Measurements from ENCODE around the gene OR5K4.

Gene OR5K4

GRCh38 chr3:98326945-98327344 is 26.7 kb upstream of the OR5K4 start:
- Histone ChIP-seq H3K9me3 (ENCODE audit: severe bottlenecking) (no peaks in the 10 kb centered on the region), H3K27ac (no peak overlapping the region), H3K4me3 (ENCODE audit: low read depth, low read length) (no peak overlapping the region), H3K27me3 (ENCODE audit: insufficient read depth, low read depth, severe bottlenecking) (peaks cover 25% of the 10 kb centered on the region), H3K36me3 (no peaks in the 10 kb centered on the region)
- no peak for DNase-seq
- TF ChIP-seq CTCF (IDR thresholded peaks at IDR 0.05; ENCODE audit: low read depth, low read length) = no peak

GRCh38 chr3:98328933-98329332 is 24.7 kb upstream of the OR5K4 start:
- Histone ChIP-seq H3K4me3 (ENCODE audit: low read depth, low read length) (no peak overlapping the region), H3K9me3 (ENCODE audit: severe bottlenecking) (no peaks in the 10 kb centered on the region), H3K27me3 (ENCODE audit: insufficient read depth, low read depth, severe bottlenecking) (peaks cover 17% of the 10 kb centered on the region), H3K27ac (no peak overlapping the region), H3K36me3 (no peaks in the 10 kb centered on the region)
- DNase-seq = no peak
- no peak for TF ChIP-seq CTCF (IDR thresholded peaks at IDR 0.05; ENCODE audit: low read depth, low read length)

GRCh38 chr3:98329392-98330124 is 24.1 kb upstream of the OR5K4 start:
- DNase-seq = peak; percentile 41
- Histone ChIP-seq H3K4me3 (ENCODE audit: low read depth, low read length) (no peak overlapping the region), H3K27me3 (ENCODE audit: insufficient read depth, low read depth, severe bottlenecking) (peaks cover 14% of the 10 kb centered on the region), H3K27ac (no peak overlapping the region), H3K36me3 (no peaks in the 10 kb centered on the region), H3K9me3 (ENCODE audit: severe bottlenecking) (no peaks in the 10 kb centered on the region)
- peak; percentile 74 for TF ChIP-seq CTCF (IDR thresholded peaks at IDR 0.05; ENCODE audit: low read depth, low read length)

- H3K4me3 ChIP-seq (ENCODE audit: low read depth, low read length) = no peak overlapping the region
- no peak for DNase-seq
- H3K27ac ChIP-seq = no peak overlapping the region
- no peaks in the 10 kb centered on the region for H3K36me3 ChIP-seq
- H3K9me3 ChIP-seq (ENCODE audit: severe bottlenecking) = no peaks in the 10 kb centered on the region
- H3K27me3 ChIP-seq (ENCODE audit: insufficient read depth, low read depth, severe bottlenecking) = peaks cover 10% of the 10 kb centered on the region
- TF ChIP-seq CTCF (IDR thresholded peaks at IDR 0.05; ENCODE audit: low read depth, low read length) = no peak
These were observed 22.3 kb upstream of the OR5K4 start for GRCh38 chr3:98331329-98331728.

GRCh38 chr3:98333989-98334606 is 19.6 kb upstream of the OR5K4 start:
- Histone ChIP-seq H3K36me3 (no peaks in the 10 kb centered on the region), H3K27ac (no peak overlapping the region), H3K4me3 (ENCODE audit: low read depth, low read length) (no peak overlapping the region), H3K9me3 (ENCODE audit: severe bottlenecking) (no peaks in the 10 kb centered on the region), H3K27me3 (ENCODE audit: insufficient read depth, low read depth, severe bottlenecking) (peaks cover 10% of the 10 kb centered on the region)
- DNase-seq = peak; percentile 6
- peak; percentile 20; the same call in 1 of the 2 replicates for TF ChIP-seq CTCF (IDR thresholded peaks at IDR 0.05; ENCODE audit: low read depth, low read length)

All from WERI-Rb-1 (cell line).